Measurements from ENCODE around the gene TTC22.

The TTC22 gene

GRCh38 chr1:54764133-54764921 lies 36.8 kb downstream of the TTC22 start, which contains the start of gene PARS2:
Gene PARS2, minus strand, starts transcription at chr1:54764523. Its CDS starts 5,362 bp downstream, at chr1:54759161.
- H3K4me3 ChIP-seq (ENCODE audit: low read length), result peak within 1 kb of the TSS; percentile 97
- no peak for TF ChIP-seq CTCF (IDR thresholded peaks at IDR 0.05; ENCODE audit: insufficient read depth, low read depth, low read length, missing control alignments)
- peak; percentile 99 for DNase-seq (ENCODE audit: low read depth)

- H3K4me3 ChIP-seq (ENCODE audit: low read length), result peak overlapping the region; percentile 97
- TF ChIP-seq CTCF (IDR thresholded peaks at IDR 0.05; ENCODE audit: insufficient read depth, low read depth, low read length, missing control alignments), result no peak
- DNase-seq (ENCODE audit: low read depth), result no peak
Observed at GRCh38 chr1:54763816-54764132, 37.3 kb downstream of the TTC22 start.

- H3K4me3 ChIP-seq (ENCODE audit: low read length), result no peak overlapping the region
- no peak for TF ChIP-seq CTCF (IDR thresholded peaks at IDR 0.05; ENCODE audit: insufficient read depth, low read depth, low read length, missing control alignments)
- no peak for DNase-seq (ENCODE audit: low read depth)
Observed at GRCh38 chr1:54758678-54759348, 42.3 kb downstream of the TTC22 start.

- no peak for DNase-seq (ENCODE audit: low read depth)
- no peak for TF ChIP-seq CTCF (IDR thresholded peaks at IDR 0.05; ENCODE audit: insufficient read depth, low read depth, low read length, missing control alignments)
- no peak overlapping the region for H3K4me3 ChIP-seq (ENCODE audit: low read length)
Observed at GRCh38 chr1:54757833-54758232, 43.3 kb downstream of the TTC22 start.

- no peak overlapping the region for H3K4me3 ChIP-seq (ENCODE audit: low read length)
- TF ChIP-seq CTCF (IDR thresholded peaks at IDR 0.05; ENCODE audit: insufficient read depth, low read depth, low read length, missing control alignments), result no peak
- no peak for DNase-seq (ENCODE audit: low read depth)
Observed at GRCh38 chr1:54754486-54755285, 46.4 kb downstream of the TTC22 start.

GRCh38 chr1:54754045-54754444 lies 47.1 kb downstream of the TTC22 start:
- TF ChIP-seq CTCF (IDR thresholded peaks at IDR 0.05; ENCODE audit: insufficient read depth, low read depth, low read length, missing control alignments), result no peak
- no peak overlapping the region for H3K4me3 ChIP-seq (ENCODE audit: low read length)
- no peak for DNase-seq (ENCODE audit: low read depth)
